Dendritic cell treated with granulocyte-macrophage colony-stimulating factor and Interleukin-4, amounts not matched to agents 40 ng/mL and 50 ng/mL, for 4 days (primary cell): ENCODE data around the gene AHCY.
"Not testable (repeated sequence)": the region's sequence is repeated elsewhere in the genome, so short reads cannot be mapped to it uniquely, and the experiment has no call there.

Source experiments
- H3K27ac Mint-ChIP-seq: one replicate; pipeline ENCODE4 v1.8.0; 2022; ENCODE audit warnings: mild to moderate bottlenecking, mixed read lengths
- H3K27me3 Mint-ChIP-seq: one replicate; pipeline ENCODE4 v1.8.0; 2022; ENCODE audit warnings: mild to moderate bottlenecking, mixed read lengths
- H3K36me3 Mint-ChIP-seq: one replicate; pipeline ENCODE4 v1.8.0; 2022; ENCODE audit warnings: low read depth, mixed read lengths
- H3K4me1 Mint-ChIP-seq: one replicate; pipeline ENCODE4 v1.8.0; 2022; ENCODE audit warnings: low read depth, mixed read lengths
- H3K4me3 Mint-ChIP-seq: one replicate; pipeline ENCODE4 v1.8.0; 2022; ENCODE audit warnings: mild to moderate bottlenecking, moderate library complexity, mixed read lengths
- H3K9me3 Mint-ChIP-seq: one replicate; pipeline ENCODE4 v1.8.0; 2022; ENCODE audit warnings: mixed read lengths
- intact Hi-C: fragments of 100-400 bp; cut with micrococcal nuclease; formaldehyde crosslinking; loops from one replicate; pipeline ENCODE4 v1.15.0; 2022

AHCY gene

DNA sequence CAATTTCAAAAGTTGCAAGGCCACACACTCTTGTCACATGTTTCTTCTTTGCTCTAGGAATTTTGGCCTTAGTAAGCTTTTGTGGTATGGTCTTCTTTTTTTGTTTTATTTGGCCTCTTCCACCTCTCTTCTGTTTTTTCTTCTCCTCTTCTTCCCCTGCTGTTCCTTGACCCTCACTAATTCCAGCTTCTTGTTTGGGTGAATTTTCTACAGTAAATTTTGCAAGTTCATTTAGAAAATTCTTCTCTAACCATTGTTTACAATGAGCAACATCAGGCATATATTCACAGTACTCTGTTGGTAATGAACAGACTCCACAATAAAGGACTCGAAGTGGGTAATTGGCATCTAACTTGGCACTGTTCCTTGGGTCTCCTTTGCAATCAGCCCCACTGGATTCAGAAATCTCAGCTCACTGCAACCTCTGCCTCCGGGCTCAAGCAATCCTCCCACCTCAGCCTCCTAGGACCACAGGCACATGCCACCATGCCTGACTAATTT lies 57.0 kb downstream of the AHCY start:
- H3K27me3 Mint-ChIP-seq: no peaks in the 10 kb centered on the region
- intact Hi-C loops: loop anchor here (5.0 kb wide), 1 partner anchor 44 kb away; no protein-coding TSS in a partner anchor
- no peaks in the 10 kb centered on the region for H3K36me3 Mint-ChIP-seq
- no peaks in the 10 kb centered on the region for H3K9me3 Mint-ChIP-seq
- H3K27ac Mint-ChIP-seq: peak overlapping the region; percentile 81
- H3K4me1 Mint-ChIP-seq: peaks cover 63% of the 10 kb centered on the region
- H3K4me3 Mint-ChIP-seq: no peak overlapping the region

DNA sequence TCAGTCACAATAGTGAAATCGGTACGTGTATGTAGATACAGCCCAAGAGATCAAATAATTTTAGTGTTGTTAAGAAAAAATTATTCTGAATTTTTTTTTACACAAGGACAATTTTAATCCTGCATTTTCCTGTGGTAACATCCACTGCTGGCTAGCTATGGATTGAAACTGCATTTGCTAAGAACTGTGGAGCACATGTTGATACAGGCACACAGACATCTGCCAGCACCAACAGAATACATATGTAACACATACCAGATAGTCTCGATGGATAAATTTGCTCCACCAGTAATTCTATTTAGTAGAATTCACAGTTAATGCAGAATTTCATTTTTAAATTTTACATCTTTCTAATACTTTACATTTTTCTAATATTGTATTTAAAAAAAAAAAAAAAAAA lies 59.8 kb downstream of the AHCY start:
- intact Hi-C loops: no loop called here
- Mint-ChIP-seq H3K36me3 (no peaks in the 10 kb centered on the region), H3K4me1 (peaks cover 53% of the 10 kb centered on the region), H3K9me3 (peaks cover 10% of the 10 kb centered on the region), H3K27me3 (peaks cover 5% of the 10 kb centered on the region), H3K27ac (no peak overlapping the region), H3K4me3 (no peak overlapping the region)

DNA sequence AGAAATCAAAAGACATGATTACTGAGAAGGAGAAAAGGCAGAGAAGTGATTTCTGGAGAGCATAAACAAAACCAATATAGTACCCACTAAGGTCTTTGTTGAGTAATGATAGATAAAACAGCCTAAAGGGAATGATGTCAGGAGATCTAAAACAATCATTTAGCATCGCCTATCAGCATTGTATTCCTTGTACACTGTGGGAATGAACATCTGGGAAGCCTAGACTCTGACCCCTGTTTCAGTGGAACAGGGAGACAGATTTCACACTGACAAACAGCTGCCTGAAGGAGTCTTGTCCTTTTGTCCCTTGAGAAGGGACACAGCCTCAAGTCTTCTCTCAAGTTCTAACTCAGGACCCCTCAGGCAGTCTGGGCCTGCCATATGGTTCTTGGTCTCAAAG lies 60.3 kb downstream of the AHCY start:
- H3K4me3 Mint-ChIP-seq: no peak overlapping the region
- H3K27me3 Mint-ChIP-seq: peaks cover 9% of the 10 kb centered on the region
- peaks cover 15% of the 10 kb centered on the region for H3K9me3 Mint-ChIP-seq
- H3K27ac Mint-ChIP-seq: peak overlapping the region; percentile 33
- H3K4me1 Mint-ChIP-seq: peaks cover 48% of the 10 kb centered on the region
- H3K36me3 Mint-ChIP-seq: no peaks in the 10 kb centered on the region
- intact Hi-C loops: no loop called here

DNA sequence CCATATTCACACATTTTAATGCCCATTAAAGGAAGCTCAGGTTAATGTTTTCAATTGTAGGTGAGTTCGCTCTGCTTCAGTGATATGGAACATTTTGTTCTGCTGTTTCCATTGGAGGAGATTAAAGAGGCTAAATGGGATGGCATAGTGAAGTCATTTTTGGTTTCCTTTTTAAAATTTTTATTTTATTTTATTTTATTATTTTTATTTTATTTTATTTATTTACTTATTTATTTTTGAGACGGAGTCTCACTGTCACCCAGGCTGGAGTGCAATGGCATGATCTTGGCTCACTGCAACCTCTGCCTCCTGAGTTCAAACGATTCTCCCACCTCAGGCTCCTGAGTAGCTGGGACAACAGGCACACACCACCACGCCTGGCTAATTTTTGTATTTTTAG lies 61.1 kb downstream of the AHCY start:
- H3K27me3 Mint-ChIP-seq, intact Hi-C loops, H3K4me3 Mint-ChIP-seq, H3K27ac Mint-ChIP-seq, H3K36me3 Mint-ChIP-seq: not testable (repeated sequence)
- Mint-ChIP-seq H3K9me3 (peaks cover 24% of the 10 kb centered on the region), H3K4me1 (peaks cover 42% of the 10 kb centered on the region)

GRCh38 chr20:34240693-34241615 lies 62.2 kb downstream of the AHCY start, which contains the start of gene ASIP:
Gene ASIP (plus strand): TSS chr20:34241423. CDS start chr20:34260375, 18,952 bp downstream.
- intact Hi-C loops: no loop called here
- H3K36me3 Mint-ChIP-seq: no peaks in the 10 kb centered on the region
- H3K9me3 Mint-ChIP-seq: peaks cover 30% of the 10 kb centered on the region
- peaks cover 9% of the 10 kb centered on the region for H3K27me3 Mint-ChIP-seq
- no peak within 1 kb of the TSS for H3K4me3 Mint-ChIP-seq
- H3K4me1 Mint-ChIP-seq: peaks cover 32% of the 10 kb centered on the region
- H3K27ac Mint-ChIP-seq: peak within 1 kb of the TSS; percentile 67

DNA sequence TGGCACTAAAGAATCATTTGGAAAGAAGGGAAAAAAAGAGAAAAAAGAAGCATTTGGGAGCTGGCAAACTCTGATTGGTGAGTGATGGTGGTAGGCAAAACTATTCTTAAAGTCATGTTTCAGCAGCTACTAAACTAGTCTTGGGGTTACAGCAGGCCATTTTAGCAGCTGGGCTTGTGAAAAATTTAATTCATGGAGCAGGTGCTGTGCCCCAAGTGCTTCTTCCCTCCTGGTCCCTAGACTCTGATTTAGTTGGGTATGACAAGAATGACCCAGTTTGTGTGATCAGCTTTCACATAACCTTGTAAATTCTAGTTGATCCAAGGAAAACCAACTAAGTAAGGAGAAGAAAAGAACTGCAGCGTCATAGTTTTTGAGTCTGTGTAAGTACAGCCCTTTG lies 63.0 kb downstream of the AHCY start:
- no peak overlapping the region for H3K4me3 Mint-ChIP-seq
- intact Hi-C loops: no loop called here
- peaks cover 13% of the 10 kb centered on the region for H3K27me3 Mint-ChIP-seq
- H3K27ac Mint-ChIP-seq: no peak overlapping the region
- H3K4me1 Mint-ChIP-seq: peaks cover 29% of the 10 kb centered on the region
- no peaks in the 10 kb centered on the region for H3K36me3 Mint-ChIP-seq
- peaks cover 38% of the 10 kb centered on the region for H3K9me3 Mint-ChIP-seq

DNA sequence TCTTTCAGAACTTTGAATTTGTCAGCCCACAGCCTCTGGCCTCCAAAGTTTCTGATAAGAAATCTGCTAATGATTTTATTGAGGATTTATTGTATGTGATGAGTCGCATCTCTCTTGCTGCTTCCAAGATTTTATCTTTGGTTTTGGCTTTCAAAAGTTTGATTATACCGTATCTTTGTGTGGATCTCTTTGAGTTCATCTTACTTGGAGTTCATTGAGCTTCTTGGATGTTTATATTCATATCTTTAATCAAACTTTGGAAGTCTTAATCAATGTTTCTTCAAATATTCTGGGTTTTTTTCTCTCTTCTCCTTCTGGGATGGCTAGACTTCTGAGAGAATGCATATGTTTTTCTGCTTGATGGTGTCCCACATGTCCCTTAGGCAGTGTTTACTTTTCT lies 65.2 kb downstream of the AHCY start:
- peaks cover 13% of the 10 kb centered on the region for H3K27me3 Mint-ChIP-seq
- peaks cover 38% of the 10 kb centered on the region for H3K9me3 Mint-ChIP-seq
- H3K4me3 Mint-ChIP-seq: no peak overlapping the region
- no peak overlapping the region for H3K27ac Mint-ChIP-seq
- H3K4me1 Mint-ChIP-seq: peaks cover 29% of the 10 kb centered on the region
- intact Hi-C loops: no loop called here
- no peaks in the 10 kb centered on the region for H3K36me3 Mint-ChIP-seq

GRCh38 chr20:34235875-34236274 lies 67.3 kb downstream of the AHCY start:
- peak overlapping the region; percentile 58 for H3K27ac Mint-ChIP-seq
- H3K27me3 Mint-ChIP-seq: peaks cover 13% of the 10 kb centered on the region
- peaks cover 38% of the 10 kb centered on the region for H3K9me3 Mint-ChIP-seq
- no peak overlapping the region for H3K4me3 Mint-ChIP-seq
- intact Hi-C loops: no loop called here
- H3K36me3 Mint-ChIP-seq: no peaks in the 10 kb centered on the region
- peaks cover 14% of the 10 kb centered on the region for H3K4me1 Mint-ChIP-seq

GRCh38 chr20:34233687-34234086 lies 69.5 kb downstream of the AHCY start:
- no peak overlapping the region for H3K4me3 Mint-ChIP-seq
- H3K4me1 Mint-ChIP-seq: no peaks in the 10 kb centered on the region
- H3K9me3 Mint-ChIP-seq: peaks cover 31% of the 10 kb centered on the region
- intact Hi-C loops: no loop called here
- no peaks in the 10 kb centered on the region for H3K36me3 Mint-ChIP-seq
- H3K27ac Mint-ChIP-seq: no peak overlapping the region
- H3K27me3 Mint-ChIP-seq: peaks cover 10% of the 10 kb centered on the region

- Mint-ChIP-seq H3K27ac (no peak overlapping the region), H3K36me3 (no peaks in the 10 kb centered on the region), H3K27me3 (peaks cover 4% of the 10 kb centered on the region), H3K4me1 (no peaks in the 10 kb centered on the region), H3K4me3 (no peak overlapping the region), H3K9me3 (peaks cover 20% of the 10 kb centered on the region)
- intact Hi-C loops: no loop called here
These were observed 70.6 kb downstream of the AHCY start for GRCh38 chr20:34232494-34233087.

GRCh38 chr20:34231634-34232033 lies 71.5 kb downstream of the AHCY start:
- Mint-ChIP-seq H3K27ac (no peak overlapping the region), H3K9me3 (peaks cover 12% of the 10 kb centered on the region), H3K36me3 (no peaks in the 10 kb centered on the region), H3K27me3 (peaks cover 4% of the 10 kb centered on the region), H3K4me3 (no peak overlapping the region), H3K4me1 (no peaks in the 10 kb centered on the region)
- intact Hi-C loops: no loop called here
